GM21526 (cell line): ENCODE data around the gene KRT71.

Experiments used
- ATAC-seq: cut with Tn5 transposase; IDR thresholded peaks from one replicate; pipeline ENCODE4 v1.9.1; 2021; ENCODE audit warnings: moderate library complexity; ENCODE audit not compliant: unreplicated experiment, low FRiP score

The KRT71 gene

DNA sequence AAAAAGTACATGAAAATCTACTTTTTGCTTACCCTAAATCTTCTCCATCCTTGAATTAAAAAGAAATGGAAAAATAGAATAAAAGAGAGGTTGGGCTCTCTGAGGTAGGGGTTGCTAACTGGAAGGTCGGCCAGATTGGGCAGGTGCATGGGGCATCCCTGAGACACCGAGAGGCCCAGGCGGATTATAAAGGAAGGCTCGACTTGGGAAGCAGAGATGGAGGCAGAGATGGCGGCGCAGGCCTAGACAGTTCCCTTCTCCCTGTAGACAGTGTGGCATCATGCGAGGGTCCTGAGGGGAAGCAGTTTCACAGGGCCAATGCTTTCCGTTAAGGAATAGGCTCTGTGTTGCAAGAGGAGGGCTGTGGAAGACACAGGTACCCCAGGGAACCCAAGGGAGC lies 24.4 kb upstream of the KRT71 start:
- no peak for ATAC-seq

- ATAC-seq, result no peak
Measured at GRCh38 chr12:52575948-52576347, 23.0 kb upstream of the KRT71 start.

GRCh38 chr12:52575256-52575655 lies 22.3 kb upstream of the KRT71 start:
- ATAC-seq, result no peak

DNA sequence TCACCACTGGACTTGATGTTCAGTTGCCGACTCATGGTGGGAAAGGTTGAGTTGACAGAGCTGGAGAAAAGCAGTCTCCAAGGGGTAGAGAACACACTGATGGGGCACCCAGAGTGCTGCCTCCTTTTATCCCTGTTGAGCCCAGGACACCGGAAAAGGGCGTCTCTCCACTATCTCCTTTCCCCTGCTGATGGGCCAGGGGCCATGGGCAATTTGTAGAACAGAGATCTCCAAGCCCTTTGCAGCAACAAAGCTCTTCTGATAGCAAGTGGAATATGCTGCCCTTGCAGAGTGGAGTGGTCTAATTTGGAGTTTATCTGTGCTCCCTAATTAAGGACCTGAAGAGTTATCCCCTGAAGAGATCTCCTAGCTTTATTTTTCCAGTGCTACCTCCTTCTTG lies 20.8 kb upstream of the KRT71 start, which contains the start of gene KRT74:
Gene KRT74, minus strand, starts transcription at position 101 of the 400 bp plus-strand sequence. Its CDS starts 66 bp downstream, at position 35.
- ATAC-seq, result no peak

- no peak for ATAC-seq
Measured at GRCh38 chr12:52573306-52573705, 20.4 kb upstream of the KRT71 start.

DNA sequence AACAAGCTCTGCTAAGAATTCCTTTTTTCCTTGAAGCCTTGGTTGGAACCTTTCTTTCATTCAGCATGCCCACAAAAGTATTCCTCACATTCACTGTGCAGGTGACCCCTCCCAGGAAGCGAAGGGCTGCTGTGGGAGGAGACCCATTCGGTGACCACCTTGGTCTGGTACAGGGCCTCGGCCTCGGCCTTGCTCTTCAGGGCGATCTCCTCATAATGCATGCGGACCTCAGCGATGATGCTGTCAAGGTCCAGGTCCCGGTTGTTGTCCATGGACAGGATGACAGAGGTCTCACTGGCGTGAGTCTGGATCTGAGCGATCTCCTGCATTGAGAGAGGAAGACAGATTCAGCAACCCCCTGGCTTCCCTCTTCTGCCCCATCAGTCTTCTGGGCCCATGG lies 17.6 kb upstream of the KRT71 start:
- ATAC-seq, result no peak

DNA sequence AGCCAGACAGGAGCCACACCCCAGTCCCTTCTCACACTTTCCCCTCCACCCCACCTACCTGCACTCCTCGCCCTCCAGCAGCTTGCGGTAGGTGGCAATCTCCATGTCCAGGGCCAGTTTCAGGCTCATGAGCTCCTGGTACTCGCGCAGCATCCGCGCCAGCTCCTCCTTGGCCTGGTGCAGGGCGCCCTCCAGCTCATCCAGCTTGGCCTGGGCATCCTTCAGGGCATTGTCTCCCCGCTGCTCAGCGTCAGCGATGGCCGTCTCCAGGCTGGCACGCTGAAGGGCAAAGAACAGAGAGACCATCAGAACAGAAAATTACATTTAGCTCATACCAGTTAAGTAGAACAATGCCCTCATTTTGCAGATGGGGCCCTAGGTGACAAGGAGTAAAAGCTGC lies 15.2 kb upstream of the KRT71 start:
- no peak for ATAC-seq

DNA sequence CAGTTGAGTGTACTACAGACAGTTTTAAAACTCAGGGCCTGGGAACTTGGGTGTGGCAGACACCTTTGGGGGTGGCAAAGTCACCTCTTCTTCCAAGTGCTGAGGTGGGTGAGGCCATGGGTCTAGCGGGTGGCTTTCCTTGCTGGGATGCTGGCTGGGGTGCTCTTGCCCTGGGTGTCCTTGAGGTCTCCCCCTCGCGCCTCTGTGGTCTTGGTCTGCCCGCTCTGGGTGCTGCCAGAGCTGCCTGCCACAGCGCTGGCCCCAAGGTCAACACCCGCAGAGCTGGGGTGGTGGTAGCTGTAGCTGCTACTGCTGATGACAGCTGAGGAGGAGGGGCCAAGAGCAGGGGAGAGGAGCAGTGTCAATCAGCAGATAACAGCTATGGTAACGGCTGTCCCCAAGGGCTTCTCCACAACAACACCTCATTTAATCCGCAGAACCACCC lies 13.9 kb upstream of the KRT71 start:
- ATAC-seq, result no peak

DNA sequence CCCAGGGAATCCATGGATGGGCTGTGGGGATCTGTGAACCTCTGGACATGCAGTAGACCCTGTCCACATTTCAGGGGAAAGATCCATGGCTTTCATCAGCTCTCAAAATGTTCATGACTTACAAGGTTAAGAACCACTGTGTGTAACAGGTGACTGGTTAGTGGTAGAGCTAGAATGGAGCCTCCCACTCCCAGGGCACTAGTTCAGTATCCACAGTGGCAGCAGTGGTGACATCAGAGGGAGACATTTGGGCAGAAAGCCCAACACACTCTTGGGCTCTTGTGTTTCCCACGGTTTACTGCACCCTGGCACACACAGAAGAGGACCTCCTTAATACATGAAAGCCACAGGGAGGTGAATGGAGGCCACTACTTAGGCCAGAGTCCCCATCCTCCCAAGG lies 11.6 kb upstream of the KRT71 start:
- no peak for ATAC-seq

DNA sequence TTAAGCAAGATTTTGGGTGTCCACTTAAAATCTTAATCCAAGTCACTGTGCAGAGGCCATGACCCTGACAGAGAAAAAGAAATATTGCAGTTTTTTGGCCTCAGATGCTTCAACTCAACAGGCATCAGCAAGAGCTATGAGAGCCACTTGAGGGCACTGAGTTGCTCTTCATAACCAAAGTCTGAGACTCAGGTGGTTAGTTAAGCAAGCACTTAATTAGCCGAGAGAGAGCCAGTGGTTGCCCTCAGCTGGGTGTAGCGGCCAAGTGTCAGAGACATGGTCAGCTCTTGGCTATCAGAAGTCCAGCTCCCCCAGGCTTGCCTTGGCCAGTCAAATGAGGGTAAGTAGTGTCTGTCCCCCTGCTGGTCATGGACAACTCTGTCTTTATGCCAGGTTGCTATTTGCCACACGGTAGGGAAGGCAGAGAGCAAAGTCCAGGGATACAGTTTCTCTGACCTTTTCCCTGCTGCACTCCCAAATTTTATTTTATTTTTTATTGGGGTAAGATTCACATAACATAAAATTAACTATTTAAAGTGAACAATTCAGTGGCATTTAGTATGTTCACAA lies 9.0 kb upstream of the KRT71 start:
- no peak for ATAC-seq

DNA sequence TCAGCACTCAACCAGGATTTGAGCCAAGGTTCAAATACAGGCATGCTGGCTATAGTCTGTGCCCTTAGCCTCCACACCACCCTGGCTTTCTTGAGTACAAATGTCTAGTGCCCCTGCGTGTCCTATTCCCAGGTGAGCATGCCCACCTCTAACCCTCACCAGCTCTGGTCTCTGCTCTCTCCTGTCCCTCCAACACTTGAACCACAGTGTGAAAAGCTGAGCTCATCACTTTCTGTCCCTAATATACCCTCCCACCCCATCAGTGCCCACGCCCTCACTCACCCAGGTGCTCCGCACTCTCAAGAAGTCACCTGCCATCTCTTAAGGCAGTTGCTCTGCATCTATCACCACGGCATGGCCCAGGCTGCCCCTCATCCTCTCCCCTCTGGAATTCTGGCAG lies 7.0 kb upstream of the KRT71 start:
- no peak for ATAC-seq

- ATAC-seq, result no peak
Measured at GRCh38 chr12:52558781-52559445, 6.0 kb upstream of the KRT71 start.

DNA sequence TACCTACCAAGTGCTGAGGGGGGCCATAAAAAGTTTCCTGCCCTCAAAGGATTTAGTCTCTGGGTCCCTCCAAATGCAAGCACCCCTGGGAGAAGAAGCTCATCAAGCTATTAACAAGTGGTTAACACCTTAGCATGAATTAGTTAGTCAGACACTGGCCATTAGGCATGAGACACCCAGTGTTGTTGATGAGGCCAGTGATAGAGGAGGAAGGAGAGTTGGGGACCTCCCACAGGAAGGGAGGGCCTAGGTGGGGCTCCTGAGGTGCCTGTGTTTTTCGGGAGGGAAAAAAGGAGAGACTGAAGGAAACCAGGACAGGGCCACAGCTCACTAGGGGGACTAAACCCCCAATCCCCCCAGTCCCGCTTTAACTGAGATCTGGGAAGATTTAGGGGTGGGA lies 4.5 kb upstream of the KRT71 start:
- ATAC-seq, result no peak

GRCh38 chr12:52555577-52555976 lies 2.6 kb upstream of the KRT71 start:
- no peak for ATAC-seq

DNA sequence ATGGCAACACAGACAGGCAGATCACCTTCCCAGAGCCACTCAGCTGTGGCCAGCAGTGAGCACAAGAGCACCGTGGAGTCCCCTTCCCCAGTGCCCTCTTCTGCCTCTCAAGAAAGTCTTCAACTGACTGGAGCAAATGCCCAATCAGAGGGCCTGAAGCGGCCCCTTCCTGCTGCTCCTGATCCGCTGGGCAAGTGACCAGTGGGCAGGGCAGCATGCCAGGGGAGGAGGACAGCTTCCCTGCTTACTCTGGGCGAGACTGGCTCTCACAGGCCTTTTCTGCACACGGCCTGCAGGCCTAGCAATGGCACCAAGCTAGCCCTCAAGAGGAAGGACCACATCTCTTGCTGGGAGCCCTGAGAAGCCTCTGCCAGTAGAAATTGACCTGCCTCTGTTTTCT lies 890 bp downstream of the KRT71 start:
- no peak for ATAC-seq

GRCh38 chr12:52551216-52551865 lies 1.6 kb downstream of the KRT71 start:
- no peak for ATAC-seq

GRCh38 chr12:52546126-52546525 lies 6.8 kb downstream of the KRT71 start:
- no peak for ATAC-seq

GRCh38 chr12:52543985-52544883 lies 8.7 kb downstream of the KRT71 start:
- ATAC-seq, result no peak

GRCh38 chr12:52542785-52543318 lies 10.1 kb downstream of the KRT71 start:
- ATAC-seq, result no peak

- no peak for ATAC-seq
Measured at GRCh38 chr12:52542157-52542556, 10.8 kb downstream of the KRT71 start.

- ATAC-seq, result no peak
Measured at GRCh38 chr12:52541709-52542108, 11.2 kb downstream of the KRT71 start.
